Measurements from ENCODE around the gene RNASE4. TPM values are rescaled to one million over a fixed set of nuclear protein-coding genes. Genes with fewer than 3 reads are reported as not detected.

The RNASE4 gene
- polyA plus RNA-seq, 1 of the 3 experiments (the other 2 are of a cell fraction), result 11.6 TPM

DNA sequence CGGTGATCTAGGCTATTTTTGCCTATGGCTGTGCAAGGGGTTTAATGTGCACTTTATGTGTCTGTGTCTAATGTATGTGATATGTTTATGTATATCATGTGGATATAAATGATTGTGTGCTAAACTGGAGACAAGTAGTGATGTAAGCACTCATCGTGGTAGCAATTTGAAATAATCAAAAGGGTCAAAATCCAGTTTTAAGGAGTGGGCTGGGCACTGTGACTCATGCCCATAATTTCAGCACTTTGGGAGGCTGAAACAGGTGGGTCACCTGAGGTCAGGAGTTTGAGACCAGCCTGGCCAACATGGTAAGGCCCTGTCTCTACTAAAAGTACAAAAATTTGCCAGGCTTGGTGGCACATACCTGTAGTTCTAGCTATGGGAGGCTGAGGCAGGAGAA, 64.1 kb downstream of the RNASE4 start (continued):
- TF ChIP-seq NFIC (IDR thresholded peaks at IDR 0.05; ENCODE audit: borderline replicate concordance) (no peak), NRF1 (IDR thresholded peaks at IDR 0.05; ENCODE audit: low read depth, low read length) (no peak)

DNA sequence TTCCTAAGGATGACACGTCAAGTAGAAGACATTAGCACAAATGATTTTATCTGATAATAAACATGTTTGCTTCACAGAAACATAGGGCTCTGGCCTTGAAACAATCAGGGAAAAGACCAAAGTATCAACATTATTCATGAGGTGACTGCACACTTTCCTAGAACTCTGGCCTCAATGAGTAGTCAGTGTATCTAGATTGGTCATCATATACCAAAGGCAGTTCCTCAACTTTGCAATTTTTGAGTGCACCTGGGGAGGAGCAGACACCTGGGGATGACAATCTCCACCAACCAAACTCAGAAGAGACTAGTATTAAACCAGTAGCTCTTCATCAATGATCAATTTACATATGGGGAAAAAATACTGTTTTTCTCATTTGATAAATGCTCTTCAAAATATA, 65.8 kb downstream of the RNASE4 start:
- H2AFZ ChIP-seq (ENCODE audit: low read depth), result no peak overlapping the region
- H3K4me3 ChIP-seq (ENCODE audit: low read depth in 2 of 2, low read length in 1 of 2), result no peak overlapping the region
- ChIA-PET CTCF (no interaction called here), POLR2A (no interaction called here)
- H3F3A ChIP-seq (replicated peaks; ENCODE audit: insufficient read depth), result no peaks in the 10 kb centered on the region
- H3K4me2 ChIP-seq, result no peak overlapping the region
- H3K79me2 ChIP-seq (ENCODE audit: insufficient read depth), result no peaks in the 10 kb centered on the region
- H4K20me1 ChIP-seq (ENCODE audit: insufficient read depth), result no peaks in the 10 kb centered on the region
- H3K9me2 ChIP-seq, result no peaks in the 10 kb centered on the region
- no peak overlapping the region for H3K27ac ChIP-seq (ENCODE audit: low read depth in 2 of 2, low read length in 1 of 2)
- H3K9ac ChIP-seq, result no peak overlapping the region
- no peak for DNase-seq
- no peaks in the 10 kb centered on the region for H3K36me3 ChIP-seq (replicated peaks in 1 of 2; ENCODE audit: control insufficient read depth in 1 of 2, insufficient read depth in 2 of 2, low read length in 1 of 2)
- H3K4me1 ChIP-seq (ENCODE audit: control insufficient read depth in 1 of 2, insufficient read depth in 2 of 2, low read depth in 1 of 2, low read length in 1 of 2), result no peaks in the 10 kb centered on the region
- TF ChIP-seq ELF1 (IDR thresholded peaks at IDR 0.05) (no peak), RAD21 (IDR thresholded peaks at IDR 0.05; ENCODE audit: low read length) (no peak)
- TF ChIP-seq, protein P1, sequence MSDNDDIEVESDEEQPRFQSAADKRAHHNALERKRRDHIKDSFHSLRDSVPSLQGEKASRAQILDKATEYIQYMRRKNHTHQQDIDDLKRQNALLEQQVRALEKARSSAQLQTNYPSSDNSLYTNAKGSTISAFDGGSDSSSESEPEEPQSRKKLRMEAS (IDR thresholded peaks at IDR 0.05; ENCODE audit: low read depth), result no peak
- H3K9me3 ChIP-seq, result no peaks in the 10 kb centered on the region
- WGBS (ENCODE audit: low lambda C conversion rate), result 4% methylated on average over 1 of the region's 1 CpG
- H3K27me3 ChIP-seq (ENCODE audit: insufficient read depth), result no peaks in the 10 kb centered on the region; the same call in 1 of the 2 replicates

Small RNA genes lying within 50 kb of the gene (small RNA-seq; reads per million reads assigned to genes)
- 0 reads per million in 7 experiments for gene RF00019

Other genes starting within 250 kb of the RNASE4 start
- gene KLHL33, start 248.4 kb upstream of the RNASE4 start, polyA plus RNA-seq (2012; rRNA removed), result not detected in 2 replicates
- gene OSGEP, start 229.7 kb upstream of the RNASE4 start, polyA plus RNA-seq (2012; rRNA removed), result 32.9 and 38.7 TPM in 2 replicates
- gene APEX1, start 229.3 kb upstream of the RNASE4 start, polyA plus RNA-seq (2012; rRNA removed), result 279 and 291 TPM in 2 replicates
- 30.7 and 38.9 TPM in 2 replicates for gene PIP4P1, start 223.1 kb upstream of the RNASE4 start, polyA plus RNA-seq (2012; rRNA removed)
- gene PNP, start 215.2 kb upstream of the RNASE4 start, polyA plus RNA-seq (2012; rRNA removed), result 29.8 and 38.2 TPM in 2 replicates
- gene RNASE10, start 179.0 kb upstream of the RNASE4 start, polyA plus RNA-seq (2012; rRNA removed), result not detected in 2 replicates
- not detected in 2 replicates for gene RNASE9, start 123.5 kb upstream of the RNASE4 start, polyA plus RNA-seq (2012; rRNA removed)
- gene RNASE11, start 96.6 kb upstream of the RNASE4 start, polyA plus RNA-seq (2012; rRNA removed), result not detected in 2 replicates
- gene RNASE12, start 93.2 kb upstream of the RNASE4 start, polyA plus RNA-seq (2012; rRNA removed), result not detected in 2 replicates
- not detected in 2 replicates for gene OR6S1, start 42.9 kb upstream of the RNASE4 start, polyA plus RNA-seq (2012; rRNA removed)
- gene ANG, start 4.2 kb downstream of the RNASE4 start, polyA plus RNA-seq (2012; rRNA removed), result 3.6 and 3.9 TPM in 2 replicates
- not detected in 2 replicates for gene EDDM3A, start 61.3 kb downstream of the RNASE4 start, polyA plus RNA-seq (2012; rRNA removed)
- gene EDDM3B, start 83.8 kb downstream of the RNASE4 start, polyA plus RNA-seq (2012; rRNA removed), result not detected in 2 replicates
- gene RNASE6, start 96.7 kb downstream of the RNASE4 start, polyA plus RNA-seq (2012; rRNA removed), result not detected in 2 replicates
- not detected in 2 replicates for gene RNASE1, start 118.3 kb downstream of the RNASE4 start, polyA plus RNA-seq (2012; rRNA removed)
- not detected in 2 replicates for gene RNASE3, start 206.8 kb downstream of the RNASE4 start, polyA plus RNA-seq (2012; rRNA removed)